Heart left ventricle (tissue), 16 donors: ENCODE data around the gene SLC18B1. TPM values are rescaled to one million over a fixed set of nuclear protein-coding genes. Genes with fewer than 3 reads are reported as not detected.

Experiments used
- ATAC-seq, 4 donors: fragments of 200-7000 bp; cut with Tn5 transposase; one replicate each; pipeline ENCODE4 v1.9.1; 2020 to 2022; ENCODE audit warnings: moderate library complexity in 4 of 4, mild to moderate bottlenecking in 3 of 4, moderate number of reproducible peaks in 1 of 4
- DNase-seq, 5 donors: peaks; one replicate each; pipeline ENCODE4 v3.0.0-alpha.2; 2020
- H3K27ac ChIP-seq, 12 donors: fragments of 200-600 bp; sonication (generic) in 4 of 12; one replicate each; pipeline versions ENCODE4 v1.5.0 to v1.8.0; 2016 to 2022; ENCODE audit warnings: mild to moderate bottlenecking in 2 of 12
- H3K27me3 ChIP-seq, 9 donors: fragments of 200-600 bp; sonication (generic) in 2 of 9; one replicate each; pipeline versions ENCODE4 v1.5.1 to v1.8.0; 2016 to 2022; ENCODE audit warnings: mild to moderate bottlenecking in 3 of 9
- H3K36me3 ChIP-seq, 9 donors: fragments of 200-600 bp; sonication (generic) in 2 of 9; one replicate each; pipeline versions ENCODE4 v1.5.0 to v1.8.0; 2018 to 2022; ENCODE audit warnings: mild to moderate bottlenecking in 2 of 9
- H3K4me1 ChIP-seq, 12 donors: fragments of 200-600 bp; sonication (generic) in 4 of 12; one replicate each; pipeline versions ENCODE4 v1.5.0 to v1.8.0; 2016 to 2022; ENCODE audit warnings: mild to moderate bottlenecking in 3 of 12
- H3K4me3 ChIP-seq, 12 donors: fragments of 200-600 bp; sonication (generic) in 4 of 12; one replicate each; pipeline versions ENCODE4 v1.5.0 to v1.8.0; 2017 to 2022; ENCODE audit warnings: mild to moderate bottlenecking in 9 of 12, moderate library complexity in 4 of 12
- H3K9me3 ChIP-seq, 12 donors: fragments of 200-600 bp; sonication (generic) in 4 of 12; one replicate each; pipeline versions ENCODE4 v1.5.0 to v1.8.0; 2016 to 2022; ENCODE audit warnings: mild to moderate bottlenecking in 1 of 12
- CTCF ChIP-seq, 12 donors: fragments of 200-600 bp; sonication (generic) in 4 of 12; IDR thresholded peaks; one replicate each; pipeline versions ENCODE4 v1.5.0 to v1.8.0; 2018 to 2022; ENCODE audit warnings: antibody characterized with exemption in 12 of 12, mild to moderate bottlenecking in 5 of 12
- POLR2A ChIP-seq, 2 donors: fragments of 450-650 bp; IDR thresholded peaks; one replicate each; pipeline ENCODE4 v1.6.1; 2017; ENCODE audit warnings: antibody characterized with exemption in 2 of 2, mild to moderate bottlenecking in 2 of 2, moderate library complexity in 2 of 2
- WGBS, 4 donors: extraction: QIAGEN DNeasy Blood & Tissue Kit in 2 of 4; methylation state at CpG; one replicate each; pipeline versions ENCODE4 v1.1.5 to v1.1.7; 2013 to 2018; 5-methylcytosine and 5-hydroxymethylcytosine counted together
- intact Hi-C, 10 donors: fragments of 100-400 bp; cut with DNase I; formaldehyde crosslinking; loops; one replicate each; pipeline versions ENCODE4 v1.11.1 to v1.14.2; 2022
- polyA plus RNA-seq, 2 donors: library from polyadenylated mRNA; stranded (reverse); fragments of 200-250 nt; gene quantifications; one replicate each; pipeline ENCODE4 v1.2.3, GENCODE V29; 2013
- total RNA-seq, 9 donors: library from RNA; depleted of rRNA in 2 of 9; stranded (reverse); fragments of >200 nt in 2 of 9; fragmentation: NEBNext Ultra II Directional in 3 of 9; extraction: Animal tissue kit (Norgen Biotek cat#: 25700) in 3 of 9; gene quantifications; one replicate each; pipeline versions ENCODE4 v1.1.0 to v1.2.4, GENCODE V29; 2016 to 2023
- donor health status: ischemic (EF 13 %, LVEDD 7.1; RV severe dilation, severe dysfunction).
- donor health status: healthy with polysubstance abuse.
- donor health status: DM: no; HTN: yes; CAD: no.
- donor health status: DM: no; HTN: no; CAD: no.
- donor health status: ischemic (EF 25% LVEDD 6.9; RV normal size, moderate dysfunction).
- donor health status: ischemic (EF 25% LVEDD 5.7; RV mildly dilated, moderate dysfunction).
- donor health status: healthy.
- donor health status: DM: yes; HTN: yes; CAD: no.
- donor health status: ischemic (EF 35%, LVEDD 5.7; RV mildly dilated, moderate dysfunction).
- donor health status: nonischemic (EF 11% LVEDD 7.7; RV severe dilation, severe dysfunction).
- donor health status: DM: yes; HTN: yes; CAD: no.
- donor health status: PGD.
- donor health status: ischemic (EF 29% LVEDD 5.4; RV normal size, mild dysfunction).
- donor health status: nonischemic (EF 23%, LVEDD 6.1; RV moderate dilation, normal function).

SLC18B1 gene
- total and polyA plus RNA-seq, 11 donors: 1.1 to 7.4 (median 2.8) TPM

GRCh38 chr6:132832891-132833290 lies 34.5 kb upstream of the SLC18B1 start:
- no peak for ATAC-seq
- intact Hi-C loops: loop anchor here in 8 of 10 donors (2.0 to 10.0 kb wide), 6 partner anchors 679 to 1082 kb away; no protein-coding TSS in a partner anchor
- Histone ChIP-seq H3K4me1 (no peaks in the 10 kb centered on the region), H3K4me3 (no peak overlapping the region), H3K36me3 (no peaks in the 10 kb centered on the region), H3K27ac (no peak overlapping the region), H3K27me3 (no peaks in the 10 kb centered on the region), H3K9me3 (no peaks in the 10 kb centered on the region)
- TF ChIP-seq POLR2A (IDR thresholded peaks at IDR 0.05): no peak
- TF ChIP-seq CTCF (IDR thresholded peaks at IDR 0.05): no peak
- DNase-seq: no peak
- 79 to 87% (median 85%) methylated on average over 6 of the region's 6 CpGs for WGBS, 4 donors

- TF ChIP-seq POLR2A (IDR thresholded peaks at IDR 0.05) (no peak), CTCF (IDR thresholded peaks at IDR 0.05) (peak in 10 of 12 donors; percentile 20 to 59 (median 48))
- no peaks in the 10 kb centered on the region for H3K36me3 ChIP-seq
- H3K9me3 ChIP-seq: no peaks in the 10 kb centered on the region
- 43 to 51% (median 48%) methylated on average over 3 of the region's 3 CpGs for WGBS, 4 donors
- DNase-seq: no peak
- no peak overlapping the region for H3K27ac ChIP-seq
- H3K27me3 ChIP-seq: no peaks in the 10 kb centered on the region
- intact Hi-C loops: loop anchor here in 7 of 10 donors (2.0 to 10.0 kb wide), 7 partner anchors 682 to 1084 kb away; no protein-coding TSS in a partner anchor
- no peak for ATAC-seq
- H3K4me1 ChIP-seq: no peaks in the 10 kb centered on the region
- no peak overlapping the region for H3K4me3 ChIP-seq
These were observed 31.9 kb upstream of the SLC18B1 start for GRCh38 chr6:132830334-132830751.

- H3K27ac ChIP-seq: peak overlapping the region in 2 of 12 donors; percentile 10 to 40
- DNase-seq (no peak), ATAC-seq (peak in 2 of 4 donors; percentile 35 to 54)
- 68 to 74% (median 72%) methylated on average over 5 of the region's 5 CpGs for WGBS, 4 donors
- no peaks in the 10 kb centered on the region for H3K27me3 ChIP-seq
- peaks cover 0 to 56% (median 40%) of the 10 kb centered on the region in 9 donors for H3K36me3 ChIP-seq
- no peaks in the 10 kb centered on the region for H3K9me3 ChIP-seq
- H3K4me3 ChIP-seq: no peak overlapping the region
- no peak for TF ChIP-seq POLR2A (IDR thresholded peaks at IDR 0.05)
- TF ChIP-seq CTCF (IDR thresholded peaks at IDR 0.05): no peak
- H3K4me1 ChIP-seq: peaks cover 0 to 28% (median 18%) of the 10 kb centered on the region in 12 donors
- intact Hi-C loops: loop anchor here in 3 of 10 donors (10.0 kb wide), 2 partner anchors 694 to 734 kb away; no protein-coding TSS in a partner anchor
These were observed 22.4 kb upstream of the SLC18B1 start for GRCh38 chr6:132820629-132821381.

- H3K27ac ChIP-seq: no peak overlapping the region
- peaks cover 0 to 62% (median 46%) of the 10 kb centered on the region in 9 donors for H3K36me3 ChIP-seq
- no peak overlapping the region for H3K4me3 ChIP-seq
- peaks cover 0 to 39% (median 27%) of the 10 kb centered on the region in 12 donors for H3K4me1 ChIP-seq
- 69 to 95% (median 91%) methylated on average over 4 of the region's 4 CpGs for WGBS, 4 donors
- no peak for ATAC-seq
- H3K27me3 ChIP-seq: no peaks in the 10 kb centered on the region
- no peak for DNase-seq
- H3K9me3 ChIP-seq: no peaks in the 10 kb centered on the region
- intact Hi-C loops: loop anchor here in 4 of 10 donors (10.0 kb wide), 4 partner anchors 305 to 1095 kb away; partner anchors contain the start of gene STX7 (in 1 of the 4)
- TF ChIP-seq POLR2A (IDR thresholded peaks at IDR 0.05): no peak
- TF ChIP-seq CTCF (IDR thresholded peaks at IDR 0.05): no peak
These were observed 21.1 kb upstream of the SLC18B1 start for GRCh38 chr6:132819405-132820161.
